SU-DHL-6 (cell line): ENCODE data around the gene ANKRD44.

ENCODE experiments used
- H2AFZ ChIP-seq: fragments of 200-600 bp; sonication (generic); 2 replicates; pipeline ENCODE4 v1.6.1; 2014; ENCODE audit warnings: low read depth, mild to moderate bottlenecking, moderate library complexity, mixed read lengths, antibody characterized with exemption, low read length; ENCODE audit not compliant: severe bottlenecking
- H3F3A ChIP-seq: fragments of 200-600 bp; shearing (Covaris generic); 2 replicates; pipeline ENCODE4 v1.6.0; 2016; ENCODE audit warnings: antibody characterized with exemption, mild to moderate bottlenecking; ENCODE audit not compliant: insufficient read depth
- H3K27ac ChIP-seq: fragments of 200-600 bp; sonication (generic); 2 replicates; pipeline ENCODE4 v1.5.1; 2016; ENCODE audit warnings: low read depth, mild to moderate bottlenecking, low read length, moderate library complexity, mixed read lengths
- H3K27me3 ChIP-seq: fragments of 200-600 bp; sonication (generic), shearing (Covaris generic); 2 replicates; pipeline ENCODE4 v1.6.0; 2014; ENCODE audit warnings: mild to moderate bottlenecking, low read length
- H3K36me3 ChIP-seq: fragments of 200-600 bp; sonication (generic); 2 replicates; pipeline ENCODE4 v1.6.1; 2014; ENCODE audit warnings: mild to moderate bottlenecking, low read length, mixed read lengths
- H3K4me2 ChIP-seq: fragments of 300-600, 200-600 bp; shearing (Covaris generic), sonication (generic); 2 replicates; pipeline ENCODE4 v1.6.0; 2014; ENCODE audit warnings: low read length, low read depth, mild to moderate bottlenecking; ENCODE audit not compliant: poor library complexity, severe bottlenecking
- H3K4me3 ChIP-seq: fragments of 200-600 bp; sonication (generic); 2 replicates; pipeline ENCODE4 v1.5.1; 2014; ENCODE audit warnings: antibody characterized with exemption, low read length, mild to moderate bottlenecking, mixed read lengths; ENCODE audit not compliant: insufficient read depth, poor library complexity, severe bottlenecking
- H3K79me2 ChIP-seq: fragments of 200-600 bp; sonication (generic); 2 replicates; pipeline ENCODE4 v1.6.1; 2014; ENCODE audit warnings: mild to moderate bottlenecking, low read length, moderate library complexity; ENCODE audit not compliant: insufficient read depth
- H3K9ac ChIP-seq: fragments of 200-600 bp; sonication (generic); 2 replicates; pipeline ENCODE4 v1.7.0; 2014; ENCODE audit warnings: mild to moderate bottlenecking, low read length
- H3K9me2 ChIP-seq: fragments of 200-600 bp; sonication (generic); replicated peaks from 2 replicates; pipeline ENCODE4 v1.6.1; 2014; ENCODE audit warnings: low read length; ENCODE audit not compliant: insufficient read depth
- H3K9me3 ChIP-seq: fragments of 200-600 bp; sonication (generic); 2 replicates; pipeline ENCODE4 v1.6.1; 2014; ENCODE audit warnings: low read length, mixed read lengths; ENCODE audit not compliant: insufficient read depth
- H4K20me1 ChIP-seq: fragments of 200-600 bp; sonication (generic); 2 replicates; pipeline ENCODE4 v1.6.1; 2014; ENCODE audit warnings: low read depth, mild to moderate bottlenecking, antibody characterized with exemption, low read length, moderate library complexity, mixed read lengths
- CTCF ChIP-seq: fragments of 200-600 bp; sonication (generic); IDR thresholded peaks from one replicate; pipeline ENCODE4 v1.5.1; 2017; ENCODE audit warnings: antibody characterized with exemption, mild to moderate bottlenecking, low read length, moderate library complexity; ENCODE audit not compliant: insufficient read depth, poor library complexity, severe bottlenecking
- EZH2phosphoT487 ChIP-seq: fragments of 200-600 bp; sonication (generic), shearing (Covaris generic); conservative IDR thresholded peaks from 2 replicates; pipeline ENCODE4 v1.6.1; 2018; ENCODE audit warnings: mild to moderate bottlenecking, antibody characterized with exemption, low read length, moderate library complexity, mixed read lengths

ANKRD44 gene

GRCh38 chr2:197284956-197285355 is 25.6 kb downstream of the ANKRD44 start:
- Histone ChIP-seq H3K4me3 (no peak overlapping the region), H2AFZ (no peak overlapping the region), H3K27ac (no peak overlapping the region), H3K79me2 (peaks cover 92% of the 10 kb centered on the region), H4K20me1 (peaks cover 19% of the 10 kb centered on the region), H3K9me3 (no peaks in the 10 kb centered on the region), H3K36me3 (peaks cover 4% of the 10 kb centered on the region; the same call in 1 of the 2 replicates), H3K9ac (no peak overlapping the region), H3K4me2 (no peak overlapping the region), H3K27me3 (no peaks in the 10 kb centered on the region), H3K9me2 (no peaks in the 10 kb centered on the region), H3F3A (no peaks in the 10 kb centered on the region)
- TF ChIP-seq EZH2phosphoT487 (no peak), CTCF (no peak)

GRCh38 chr2:197281421-197281820 is 29.2 kb downstream of the ANKRD44 start:
- Histone ChIP-seq H3K4me3 (no peak overlapping the region), H4K20me1 (peaks cover 15% of the 10 kb centered on the region), H2AFZ (no peak overlapping the region), H3K36me3 (no peaks in the 10 kb centered on the region), H3K9ac (no peak overlapping the region), H3K4me2 (no peak overlapping the region), H3K79me2 (peaks cover 90% of the 10 kb centered on the region), H3K9me2 (no peaks in the 10 kb centered on the region), H3K27me3 (no peaks in the 10 kb centered on the region), H3K27ac (no peak overlapping the region), H3K9me3 (no peaks in the 10 kb centered on the region), H3F3A (no peaks in the 10 kb centered on the region)
- TF ChIP-seq EZH2phosphoT487: no peak
- TF ChIP-seq CTCF: no peak

- H3K36me3 ChIP-seq: no peaks in the 10 kb centered on the region
- TF ChIP-seq CTCF (no peak), EZH2phosphoT487 (no peak)
- no peaks in the 10 kb centered on the region for H3K9me3 ChIP-seq
- H3K27ac ChIP-seq: no peak overlapping the region
- H3K4me3 ChIP-seq: no peak overlapping the region
- no peaks in the 10 kb centered on the region for H3K27me3 ChIP-seq
- H3K9me2 ChIP-seq: no peaks in the 10 kb centered on the region
- no peak overlapping the region for H3K9ac ChIP-seq
- peaks cover 10% of the 10 kb centered on the region for H4K20me1 ChIP-seq
- H3F3A ChIP-seq: no peaks in the 10 kb centered on the region
- H3K4me2 ChIP-seq: no peak overlapping the region
- H2AFZ ChIP-seq: no peak overlapping the region
- H3K79me2 ChIP-seq: peaks cover 89% of the 10 kb centered on the region
Measured at GRCh38 chr2:197280015-197280702, 30.4 kb downstream of the ANKRD44 start.
